Parathyroid adenoma (tissue), 2 donors: ENCODE data around the gene PTGIR.

ENCODE experiments used
- H2AFZ ChIP-seq: fragments of 300-600 bp; sonication (generic); one replicate; pipeline ENCODE4 v1.7.0; 2017; ENCODE audit warnings: antibody characterized with exemption, mild to moderate bottlenecking
- H3K27ac ChIP-seq: fragments of 300-600 bp; sonication (generic); one replicate; pipeline ENCODE4 v1.7.0; 2017
- H3K27me3 ChIP-seq: fragments of 300-600 bp; sonication (generic); one replicate; pipeline ENCODE4 v1.7.0; 2017; ENCODE audit warnings: low read length; ENCODE audit not compliant: control insufficient read depth, insufficient read depth
- H3K36me3 ChIP-seq: fragments of 300-600 bp; sonication (generic); one replicate; pipeline ENCODE4 v1.7.0; 2017; ENCODE audit warnings: low read length; ENCODE audit not compliant: control insufficient read depth, insufficient read depth
- H3K4me1 ChIP-seq: fragments of 300-600 bp; sonication (generic); one replicate; pipeline ENCODE4 v1.7.0; 2017; ENCODE audit warnings: control low read depth
- H3K4me2 ChIP-seq: fragments of 300-600 bp; sonication (generic); one replicate; pipeline ENCODE4 v1.7.0; 2017; ENCODE audit warnings: low read length
- H3K4me3 ChIP-seq: fragments of 300-600 bp; sonication (generic); one replicate; pipeline ENCODE4 v1.7.0; 2017; ENCODE audit warnings: low read depth, low read length
- H3K79me2 ChIP-seq: fragments of 300-600 bp; sonication (generic); one replicate; pipeline ENCODE4 v1.7.0; 2017; ENCODE audit warnings: control low read depth
- H3K9ac ChIP-seq: fragments of 300-600 bp; sonication (generic); one replicate; pipeline ENCODE4 v1.7.0; 2017; ENCODE audit warnings: mild to moderate bottlenecking
- H3K9me3 ChIP-seq: fragments of 300-600 bp; sonication (generic); one replicate; pipeline ENCODE4 v1.7.0; 2017; ENCODE audit warnings: low read length; ENCODE audit not compliant: control insufficient read depth
- CTCF ChIP-seq: fragments of 300-600 bp; sonication (generic); IDR thresholded peaks from one replicate; pipeline ENCODE4 v1.7.0; 2017; ENCODE audit warnings: antibody characterized with exemption, mild to moderate bottlenecking
- donor health status: primary hyperparathyroidism.

The PTGIR gene

GRCh38 chr19:46598372-46598917 is 26.4 kb downstream of the PTGIR start:
- Histone ChIP-seq H3K9me3 (no peaks in the 10 kb centered on the region), H3K4me2 (no peak overlapping the region), H3K36me3 (no peaks in the 10 kb centered on the region), H3K9ac (no peak overlapping the region), H3K4me1 (peaks cover 9% of the 10 kb centered on the region), H2AFZ (no peak overlapping the region), H3K27ac (no peak overlapping the region), H3K79me2 (peaks cover 7% of the 10 kb centered on the region), H3K4me3 (no peak overlapping the region), H3K27me3 (no peaks in the 10 kb centered on the region)
- no peak for TF ChIP-seq CTCF

GRCh38 chr19:46596008-46596407 is 28.9 kb downstream of the PTGIR start:
- Histone ChIP-seq H3K4me2 (no peak overlapping the region), H3K4me1 (no peaks in the 10 kb centered on the region), H3K36me3 (no peaks in the 10 kb centered on the region), H3K9ac (no peak overlapping the region), H3K9me3 (no peaks in the 10 kb centered on the region), H3K27ac (no peak overlapping the region), H2AFZ (no peak overlapping the region), H3K79me2 (no peaks in the 10 kb centered on the region), H3K4me3 (no peak overlapping the region), H3K27me3 (no peaks in the 10 kb centered on the region)
- TF ChIP-seq CTCF, result no peak

GRCh38 chr19:46591870-46592269 is 33.0 kb downstream of the PTGIR start:
- no peaks in the 10 kb centered on the region for H3K79me2 ChIP-seq

GRCh38 chr19:46591254-46591653 is 33.6 kb downstream of the PTGIR start:
- no peak overlapping the region for H3K9ac ChIP-seq
- H3K36me3 ChIP-seq, result no peaks in the 10 kb centered on the region
- H3K4me3 ChIP-seq, result no peak overlapping the region
- H3K79me2 ChIP-seq, result no peaks in the 10 kb centered on the region
- H3K27me3 ChIP-seq, result no peaks in the 10 kb centered on the region
- no peak for TF ChIP-seq CTCF
- H3K9me3 ChIP-seq, result no peaks in the 10 kb centered on the region
- no peak overlapping the region for H3K27ac ChIP-seq
- no peak overlapping the region for H2AFZ ChIP-seq
- no peaks in the 10 kb centered on the region for H3K4me1 ChIP-seq
- no peak overlapping the region for H3K4me2 ChIP-seq

More at GRCh38 chr19:46591870-46592269, 33.0 kb downstream of the PTGIR start:
- no peak for TF ChIP-seq CTCF
- Histone ChIP-seq H3K4me2 (no peak overlapping the region), H3K27ac (no peak overlapping the region), H3K4me3 (no peak overlapping the region), H3K9me3 (no peaks in the 10 kb centered on the region), H2AFZ (no peak overlapping the region), H3K27me3 (no peaks in the 10 kb centered on the region), H3K36me3 (no peaks in the 10 kb centered on the region), H3K9ac (no peak overlapping the region), H3K4me1 (no peaks in the 10 kb centered on the region)

GRCh38 chr19:46587861-46588260 is 37.0 kb downstream of the PTGIR start:
- Histone ChIP-seq H3K4me3 (no peak overlapping the region), H3K9me3 (no peaks in the 10 kb centered on the region), H3K4me1 (no peaks in the 10 kb centered on the region), H3K36me3 (no peaks in the 10 kb centered on the region), H3K79me2 (no peaks in the 10 kb centered on the region), H3K27me3 (no peaks in the 10 kb centered on the region), H3K9ac (no peak overlapping the region), H3K4me2 (no peak overlapping the region), H3K27ac (no peak overlapping the region), H2AFZ (no peak overlapping the region)
- no peak for TF ChIP-seq CTCF
